HepG2 (cell line): ENCODE results near the gene VKORC1L1. TPM values are rescaled to one million over a fixed set of nuclear protein-coding genes. Genes with fewer than 3 reads are reported as not detected.

Source experiments
- ATAC-seq: fragments of 200-7000 bp; cut with Tn5 transposase; 3 replicates; pipeline ENCODE4 v1.9.1; 2020; ENCODE audit warnings: mild to moderate bottlenecking, moderate library complexity
- BruUV-seq: library from RNA; stranded (reverse); fragments of 400-500 nt; replicated peaks from 2 replicates; lab custom pipeline; 2021; lab: Mats Ljungman, UMichigan
- CTCF ChIA-PET: fragments of 300-600 bp; formaldehyde crosslinking; extraction: SDS; loops from one replicate; lab custom pipeline; 2021; ENCODE audit warnings: low total read pairs, inconsistent platforms, low intra/inter-chr PET ratio; lab: Yijun Ruan, JAX
- POLR2A ChIA-PET: fragments of 350-600 bp; sonication (Branson Sonifier 250); formaldehyde crosslinking; loops from one replicate; lab custom pipeline; 2020; ENCODE audit warnings: antibody characterized with exemption, inconsistent platforms; lab: Yijun Ruan, JAX
- DNase-seq: peaks from one replicate; pipeline ENCODE4 v3.0.0-alpha.2; 2015; ENCODE audit warnings: low spot score
- FAIRE-seq: peaks from 3 replicates; lab custom pipeline; 2011; peaks lifted over from hg19 to GRCh38; lab: Jason Lieb, UNC
- H2AFZ ChIP-seq: one replicate; pipeline ENCODE4 v1.6.1; 2011; ENCODE audit warnings: low read length, inconsistent platforms
- H3K27ac ChIP-seq: fragments of 300-600 bp; 3 replicates; pipeline ENCODE4 v1.8.0; 2011; ENCODE audit warnings: mixed run types, mild to moderate bottlenecking, mixed read lengths, low read length, inconsistent platforms; ENCODE audit not compliant: insufficient read depth; ENCODE audit errors: extremely low read length
- H3K27me3 ChIP-seq, 2 experiments: fragments of 200-600 bp in 1 of 2; 2 replicates in 1 of 2; 3 replicates in 1 of 2; pipeline versions ENCODE4 v1.6.0 to v1.8.0; 2011; ENCODE audit warnings: low read length in 2 of 2, mild to moderate bottlenecking in 2 of 2, moderate library complexity in 2 of 2, inconsistent platforms in 1 of 2; ENCODE audit not compliant: insufficient read depth in 2 of 2, control insufficient read depth in 1 of 2
- H3K36me3 ChIP-seq, 2 experiments: fragments of 200-600 bp in 1 of 2; replicated peaks in 1 of 2; 2 replicates in 1 of 2; 3 replicates in 1 of 2; pipeline versions ENCODE4 v1.5.1 to v1.8.0; 2011; ENCODE audit warnings: low read length in 2 of 2, inconsistent platforms in 1 of 2; ENCODE audit not compliant: insufficient read depth in 2 of 2, control insufficient read depth in 1 of 2
- H3K4me1 ChIP-seq: 2 replicates; pipeline ENCODE4 v1.5.1; 2012; ENCODE audit warnings: low read length, inconsistent platforms; ENCODE audit not compliant: insufficient read depth
- H3K4me2 ChIP-seq: 2 replicates; pipeline ENCODE4 v1.6.0; 2011; ENCODE audit warnings: low read depth, low read length, inconsistent platforms
- H3K4me3 ChIP-seq, 3 experiments: fragments of 200-600 bp in 1 of 3; sonication (generic), shearing (Covaris generic) in 1 of 3; replicated peaks in 1 of 3; 2 replicates each; pipeline ENCODE4 v1.5.1; 2011 to 2016; ENCODE audit warnings: low read length in 3 of 3, inconsistent platforms in 2 of 3, low read depth in 2 of 3, mild to moderate bottlenecking in 2 of 3, control low read depth in 1 of 3, mixed read lengths in 1 of 3; ENCODE audit not compliant: insufficient read depth in 1 of 3
- H3K79me2 ChIP-seq: one replicate; pipeline ENCODE4 v1.6.1; 2011; ENCODE audit warnings: low read length, inconsistent platforms; ENCODE audit not compliant: insufficient read depth
- H3K9ac ChIP-seq: 2 replicates; pipeline ENCODE4 v1.6.0; 2011; ENCODE audit warnings: mild to moderate bottlenecking, low read depth, low read length, inconsistent platforms; ENCODE audit not compliant: insufficient read depth
- H3K9me3 ChIP-seq: 2 replicates; pipeline ENCODE4 v1.5.1; 2012; ENCODE audit warnings: mild to moderate bottlenecking, low read length
- H4K20me1 ChIP-seq: 2 replicates; pipeline ENCODE4 v1.6.0; 2011; ENCODE audit warnings: inconsistent platforms, mild to moderate bottlenecking, low read length, moderate library complexity; ENCODE audit not compliant: insufficient read depth
- BRF2 ChIP-seq: sonication (generic); formaldehyde crosslinking; IDR thresholded peaks from 2 replicates; pipeline ENCODE4 v1.8.1; 2022; ENCODE audit warnings: mild to moderate bottlenecking, missing genetic modification reagents
- HMG20A ChIP-seq: IDR thresholded peaks from 2 replicates; pipeline ENCODE4 v1.6.1; 2016; ENCODE audit warnings: borderline replicate concordance
- JUND ChIP-seq: sonication (generic); formaldehyde crosslinking; IDR thresholded peaks from 2 replicates; pipeline ENCODE4 v1.8.0; 2022; ENCODE audit warnings: mild to moderate bottlenecking, missing genetic modification reagents
- KDM5A ChIP-seq: fragments of 200-600 bp; sonication (generic); IDR thresholded peaks from 2 replicates; pipeline ENCODE4 v1.7.0; 2018; ENCODE audit warnings: antibody characterized with exemption, mild to moderate bottlenecking, low read length, borderline replicate concordance
- MLXIP ChIP-seq: sonication (generic); formaldehyde crosslinking; IDR thresholded peaks from 2 replicates; pipeline ENCODE4 v1.9.0; 2021; ENCODE audit warnings: missing genetic modification reagents, borderline replicate concordance
- NAIF1 ChIP-seq: sonication (generic); formaldehyde crosslinking; IDR thresholded peaks from 2 replicates; pipeline ENCODE4 v1.5.0; 2020; ENCODE audit warnings: mild to moderate bottlenecking, missing genetic modification reagents, borderline replicate concordance
- NR1H2 ChIP-seq: sonication (generic); formaldehyde crosslinking; IDR thresholded peaks from 2 replicates; pipeline ENCODE4 v1.8.1; 2022; ENCODE audit warnings: low read depth, missing genetic modification reagents, borderline replicate concordance
- THAP8 ChIP-seq: sonication (generic); formaldehyde crosslinking; IDR thresholded peaks from 2 replicates; pipeline ENCODE4 v1.5.1; 2020; ENCODE audit warnings: missing genetic modification reagents, mild to moderate bottlenecking, borderline replicate concordance
- THYN1 ChIP-seq: sonication (generic); formaldehyde crosslinking; IDR thresholded peaks from 2 replicates; pipeline ENCODE4 v1.8.1; 2023; ENCODE audit warnings: low read depth, mild to moderate bottlenecking, moderate library complexity, missing genetic modification reagents, borderline replicate concordance
- ZNF24 ChIP-seq: fragments of 450-650 bp; IDR thresholded peaks from 2 replicates; pipeline ENCODE4 v1.6.1; 2017; ENCODE audit warnings: antibody characterized with exemption, mild to moderate bottlenecking
- ZNF430 ChIP-seq: sonication (generic); formaldehyde crosslinking; IDR thresholded peaks from 2 replicates; pipeline ENCODE4 v1.9.0; 2021; ENCODE audit warnings: mild to moderate bottlenecking, missing genetic modification reagents
- ZNF772 ChIP-seq: sonication (generic); formaldehyde crosslinking; IDR thresholded peaks from 2 replicates; pipeline ENCODE4 v1.5.0; 2020; ENCODE audit warnings: mild to moderate bottlenecking, missing genetic modification reagents
- ZSCAN22 ChIP-seq: sonication (generic); formaldehyde crosslinking; IDR thresholded peaks from 2 replicates; pipeline ENCODE4 v1.4.0; 2020; ENCODE audit warnings: mild to moderate bottlenecking, missing genetic modification reagents
- WGBS: methylation state at CpG from one replicate; pipeline ENCODE4 v1.1.6; 2017; ENCODE audit warnings: low lambda C conversion rate; 5-methylcytosine and 5-hydroxymethylcytosine counted together
- in situ Hi-C: cut with HindIII; loops from 2 replicates; pipeline ENCODE4 v1.10.0; 2017; ENCODE audit warnings: low pct_unique_long_range_greater_than_20kb; ENCODE audit not compliant: extremely low pct_ligation_motif_present
- intact Hi-C: fragments of 100-400 bp; cut with micrococcal nuclease; formaldehyde crosslinking; loops from one replicate; pipeline ENCODE4 v1.10.0; 2022; ENCODE audit not compliant: unreplicated experiment
- polyA plus RNA-seq, 8 experiments: library from polyadenylated mRNA; depleted of rRNA in 3 of 8; stranded (reverse) in 7 of 8; unstranded in 1 of 8; fragments of >200 nt; fragmentation: Illumina TruSeq in 4 of 8; extraction: Trizol in 4 of 8; gene quantifications; 2 replicates each; pipeline versions ENCODE4 v1.2.1 to v1.2.3, GENCODE V29; 2011 to 2016; ENCODE audit warnings: low read depth in 4 of 8, missing spikeins in 1 of 8, mixed read lengths in 1 of 8; ENCODE audit not compliant: insufficient read depth in 1 of 8
- total RNA-seq, 5 experiments: library from RNA; depleted of rRNA; stranded (reverse); fragments of >200 nt; fragmentation: Illumina TruSeq; extraction: Trizol; gene quantifications; 2 replicates each; pipeline ENCODE4 v1.2.3, GENCODE V29; 2016; ENCODE audit warnings: low read depth in 1 of 5

Gene VKORC1L1
- total and polyA plus RNA-seq, 2 of the 13 experiments (the other 11 are each of a cell fraction or from before 2014, with no cell fraction given): 13.9 to 16.5 TPM

- ATAC-seq: no peak
- FAIRE-seq: no peak
- Histone ChIP-seq H3K36me3 (no peaks in the 10 kb centered on the region), H3K9ac (no peak overlapping the region), H3K4me1 (peaks cover 31% of the 10 kb centered on the region)
- intact Hi-C loops: no loop called here
- TF ChIP-seq THYN1 (CRISPR knock-in tag): no peak
- TF ChIP-seq KDM5A: no peak
- no peak for TF ChIP-seq THAP8
- TF ChIP-seq ZNF772 (CRISPR knock-in tag): no peak
- TF ChIP-seq HMG20A (CRISPR knock-in tag): no peak
- no peak for TF ChIP-seq NR1H2 (CRISPR knock-in tag)
- no peak for TF ChIP-seq NAIF1 (CRISPR knock-in tag)
- TF ChIP-seq BRF2 (CRISPR knock-in tag): no peak
- no peak for TF ChIP-seq ZNF430 (CRISPR knock-in tag)
- TF ChIP-seq MLXIP (CRISPR knock-in tag): no peak
- TF ChIP-seq JUND (CRISPR knock-in tag): no peak
- no peak for TF ChIP-seq ZNF24
- TF ChIP-seq ZSCAN22 (CRISPR knock-in tag): no peak
- TF ChIP-seq, all 625 proteins: peak for 0
- no peak for DNase-seq
- Histone ChIP-seq H3K27me3 (no peaks in the 10 kb centered on the region), H3K79me2 (no peaks in the 10 kb centered on the region), H2AFZ (no peak overlapping the region), H3K9me3 (no peaks in the 10 kb centered on the region), H3K4me3 (no peak overlapping the region), H4K20me1 (peaks cover 8% of the 10 kb centered on the region), H3K4me2 (no peak overlapping the region), H3K27ac (no peak overlapping the region)
- POLR2A ChIA-PET: no interaction called here
- in situ Hi-C loops: no loop called here
- CTCF ChIA-PET: no interaction called here
- BruUV-seq: no TSS peak
- 95% methylated on average over 4 of the region's 4 CpGs for WGBS
These were observed 51.3 kb downstream of the VKORC1L1 start for GRCh38 chr7:65924193-65924592.
